ENCODE data around the gene SIK2.

DNA sequence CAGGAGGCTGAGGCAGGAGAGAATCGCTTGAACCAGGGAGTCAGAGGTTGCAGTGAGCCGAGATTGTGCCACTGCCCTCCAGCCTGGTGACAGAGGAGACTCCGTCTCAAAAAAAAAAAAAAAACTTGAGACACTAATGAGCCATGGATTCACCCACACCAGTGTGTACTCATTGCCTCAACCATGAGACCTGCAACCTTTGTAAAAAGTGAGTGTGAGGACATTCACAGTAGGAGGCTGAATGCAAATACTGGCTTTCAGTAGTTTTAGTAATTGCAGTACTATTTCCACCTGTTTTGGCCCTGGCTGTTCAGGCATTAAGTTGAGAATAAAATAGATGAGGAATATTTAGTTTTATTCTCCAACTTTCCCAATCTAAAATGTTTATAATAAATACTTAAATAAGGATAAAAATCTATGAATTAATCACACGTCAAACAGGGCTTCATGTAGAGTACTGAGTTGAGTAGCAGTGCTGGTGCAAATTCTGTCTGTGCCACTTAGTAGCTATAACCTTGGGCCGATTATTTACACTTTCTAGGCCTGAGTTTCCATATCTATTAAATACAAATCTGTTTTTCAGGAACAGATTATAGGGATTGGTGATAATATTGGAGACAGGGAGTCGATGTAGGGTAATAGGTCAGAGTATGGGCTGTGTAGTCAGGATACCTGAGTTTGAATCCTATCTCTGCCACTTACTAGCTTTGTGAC lies 91.1 kb downstream of the SIK2 start:
- TF ChIP-seq EZH2 (IDR thresholded peaks at IDR 0.05; ENCODE audit: low read length, unreplicated experiment) (no peak), CTCF (conservative IDR thresholded peaks at IDR 0.05; ENCODE audit: low read depth, low read length) (no peak), EZH2phosphoT487 (IDR thresholded peaks at IDR 0.05; ENCODE audit: borderline replicate concordance, low read length) (no peak)

Measured in PC-3 (cell line).